ENCODE measurements around the gene KRTAP10-3. TPM values are rescaled to one million over a fixed set of nuclear protein-coding genes. Genes with fewer than 3 reads are reported as not detected.

Gene KRTAP10-3
- polyA plus RNA-seq, 2 of the 4 experiments (the other 2 are of a cell fraction), result not detected

DNA sequence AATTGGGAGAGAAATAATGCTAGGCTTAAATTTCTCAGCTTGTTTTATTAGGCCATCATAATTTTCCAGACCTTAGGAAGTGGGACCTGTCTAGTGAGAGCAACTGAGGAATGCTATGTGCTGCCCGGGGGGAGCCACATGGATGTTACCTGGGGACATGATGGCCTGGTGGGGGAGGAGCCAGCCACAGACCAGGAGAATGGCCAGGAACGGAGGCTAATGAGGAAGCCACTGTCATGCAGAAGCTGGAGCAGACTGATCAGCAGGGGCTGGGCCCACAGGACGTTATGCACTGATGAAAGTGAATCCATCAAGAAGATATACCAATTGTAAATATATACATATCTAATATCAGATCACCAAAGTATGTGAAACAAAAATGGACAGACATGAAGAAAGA lies 14.0 kb downstream of the KRTAP10-3 start:
- H3K4me1 ChIP-seq, result no peaks in the 10 kb centered on the region
- H3K27ac ChIP-seq, result no peak overlapping the region
- DNase-seq (ENCODE audit: low read depth in 1 of 2, low spot score in 1 of 2) (no peak), ATAC-seq (no peak), FAIRE-seq (no peak)
- TF ChIP-seq KDM5A (IDR thresholded peaks at IDR 0.05) (no peak), NR3C1 (IDR thresholded peaks at IDR 0.05) (no peak), CBX2 (IDR thresholded peaks at IDR 0.05; ENCODE audit: borderline replicate concordance, low read depth) (no peak), ZSCAN20 (CRISPR knock-in tag; IDR thresholded peaks at IDR 0.05) (no peak), EHF (CRISPR knock-in tag; IDR thresholded peaks at IDR 0.05) (no peak), TFCP2L1 (CRISPR knock-in tag; IDR thresholded peaks at IDR 0.05) (no peak), CEBPB (IDR thresholded peaks at IDR 0.05) (no peak), JUN (IDR thresholded peaks at IDR 0.05) (no peak), FOXS1 (CRISPR knock-in tag; IDR thresholded peaks at IDR 0.05) (no peak)
- TF ChIP-seq, protein P1, sequence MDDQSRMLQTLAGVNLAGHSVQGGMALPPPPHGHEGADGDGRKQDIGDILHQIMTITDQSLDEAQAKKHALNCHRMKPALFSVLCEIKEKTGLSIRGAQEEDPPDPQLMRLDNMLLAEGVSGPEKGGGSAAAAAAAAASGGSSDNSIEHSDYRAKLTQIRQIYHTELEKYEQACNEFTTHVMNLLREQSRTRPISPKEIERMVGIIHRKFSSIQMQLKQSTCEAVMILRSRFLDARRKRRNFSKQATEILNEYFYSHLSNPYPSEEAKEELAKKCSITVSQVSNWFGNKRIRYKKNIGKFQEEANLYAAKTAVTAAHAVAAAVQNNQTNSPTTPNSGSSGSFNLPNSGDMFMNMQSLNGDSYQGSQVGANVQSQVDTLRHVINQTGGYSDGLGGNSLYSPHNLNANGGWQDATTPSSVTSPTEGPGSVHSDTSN (IDR thresholded peaks at IDR 0.05), result no peak
- TF ChIP-seq, protein P2, sequence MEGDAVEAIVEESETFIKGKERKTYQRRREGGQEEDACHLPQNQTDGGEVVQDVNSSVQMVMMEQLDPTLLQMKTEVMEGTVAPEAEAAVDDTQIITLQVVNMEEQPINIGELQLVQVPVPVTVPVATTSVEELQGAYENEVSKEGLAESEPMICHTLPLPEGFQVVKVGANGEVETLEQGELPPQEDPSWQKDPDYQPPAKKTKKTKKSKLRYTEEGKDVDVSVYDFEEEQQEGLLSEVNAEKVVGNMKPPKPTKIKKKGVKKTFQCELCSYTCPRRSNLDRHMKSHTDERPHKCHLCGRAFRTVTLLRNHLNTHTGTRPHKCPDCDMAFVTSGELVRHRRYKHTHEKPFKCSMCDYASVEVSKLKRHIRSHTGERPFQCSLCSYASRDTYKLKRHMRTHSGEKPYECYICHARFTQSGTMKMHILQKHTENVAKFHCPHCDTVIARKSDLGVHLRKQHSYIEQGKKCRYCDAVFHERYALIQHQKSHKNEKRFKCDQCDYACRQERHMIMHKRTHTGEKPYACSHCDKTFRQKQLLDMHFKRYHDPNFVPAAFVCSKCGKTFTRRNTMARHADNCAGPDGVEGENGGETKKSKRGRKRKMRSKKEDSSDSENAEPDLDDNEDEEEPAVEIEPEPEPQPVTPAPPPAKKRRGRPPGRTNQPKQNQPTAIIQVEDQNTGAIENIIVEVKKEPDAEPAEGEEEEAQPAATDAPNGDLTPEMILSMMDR (IDR thresholded peaks at IDR 0.05), result no peak
- TF ChIP-seq, protein P3, sequence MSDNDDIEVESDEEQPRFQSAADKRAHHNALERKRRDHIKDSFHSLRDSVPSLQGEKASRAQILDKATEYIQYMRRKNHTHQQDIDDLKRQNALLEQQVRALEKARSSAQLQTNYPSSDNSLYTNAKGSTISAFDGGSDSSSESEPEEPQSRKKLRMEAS (IDR thresholded peaks at IDR 0.05), result no peak
- TF ChIP-seq, protein P4, sequence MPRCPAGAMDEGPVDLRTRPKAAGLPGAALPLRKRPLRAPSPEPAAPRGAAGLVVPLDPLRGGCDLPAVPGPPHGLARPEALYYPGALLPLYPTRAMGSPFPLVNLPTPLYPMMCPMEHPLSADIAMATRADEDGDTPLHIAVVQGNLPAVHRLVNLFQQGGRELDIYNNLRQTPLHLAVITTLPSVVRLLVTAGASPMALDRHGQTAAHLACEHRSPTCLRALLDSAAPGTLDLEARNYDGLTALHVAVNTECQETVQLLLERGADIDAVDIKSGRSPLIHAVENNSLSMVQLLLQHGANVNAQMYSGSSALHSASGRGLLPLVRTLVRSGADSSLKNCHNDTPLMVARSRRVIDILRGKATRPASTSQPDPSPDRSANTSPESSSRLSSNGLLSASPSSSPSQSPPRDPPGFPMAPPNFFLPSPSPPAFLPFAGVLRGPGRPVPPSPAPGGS (IDR thresholded peaks at IDR 0.05), result no peak
- TF ChIP-seq, protein P5, sequence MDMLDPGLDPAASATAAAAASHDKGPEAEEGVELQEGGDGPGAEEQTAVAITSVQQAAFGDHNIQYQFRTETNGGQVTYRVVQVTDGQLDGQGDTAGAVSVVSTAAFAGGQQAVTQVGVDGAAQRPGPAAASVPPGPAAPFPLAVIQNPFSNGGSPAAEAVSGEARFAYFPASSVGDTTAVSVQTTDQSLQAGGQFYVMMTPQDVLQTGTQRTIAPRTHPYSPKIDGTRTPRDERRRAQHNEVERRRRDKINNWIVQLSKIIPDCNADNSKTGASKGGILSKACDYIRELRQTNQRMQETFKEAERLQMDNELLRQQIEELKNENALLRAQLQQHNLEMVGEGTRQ (IDR thresholded peaks at IDR 0.05), result no peak
- no peak overlapping the region for H3K4me3 ChIP-seq
- WGBS (ENCODE audit: missing lambda C conversion rate), result 5% methylated on average over 3 of the region's 3 CpGs
- no peak overlapping the region for H3K4me2 ChIP-seq
- CTCF ChIA-PET, result no interaction called here
- POLR2A ChIA-PET, result no interaction called here
- H3K9me3 ChIP-seq, result peaks cover 22% of the 10 kb centered on the region

GRCh38 chr21:44542716-44543115 lies 15.9 kb downstream of the KRTAP10-3 start:
- Histone ChIP-seq H3K4me1 (no peaks in the 10 kb centered on the region), H3K4me2 (no peak overlapping the region), H3K4me3 (no peak overlapping the region), H3K27ac (no peak overlapping the region), H3K9me3 (peaks cover 22% of the 10 kb centered on the region)
- ATAC-seq (no peak), DNase-seq (ENCODE audit: low read depth in 1 of 2, low spot score in 1 of 2) (no peak), FAIRE-seq (no peak)
- TF ChIP-seq, protein P5 (IDR thresholded peaks at IDR 0.05), result no peak
- TF ChIP-seq KDM5A (IDR thresholded peaks at IDR 0.05), result no peak
- no peak for TF ChIP-seq RFX5 (IDR thresholded peaks at IDR 0.05)
- TF ChIP-seq JUN (IDR thresholded peaks at IDR 0.05), result no peak
- no peak for TF ChIP-seq CBX8 (IDR thresholded peaks at IDR 0.05)
- TF ChIP-seq MAFK (IDR thresholded peaks at IDR 0.05; ENCODE audit: partially characterized antibody), result no peak
- WGBS (ENCODE audit: missing lambda C conversion rate), result 0% methylated on average over 1 of the region's 1 CpG
- CTCF ChIA-PET, result no interaction called here
- POLR2A ChIA-PET, result no interaction called here

GRCh38 chr21:44540741-44541288 lies 17.8 kb downstream of the KRTAP10-3 start:
- 53% methylated on average over 11 of the region's 11 CpGs for WGBS (ENCODE audit: missing lambda C conversion rate)
- H3K4me1 ChIP-seq, result no peaks in the 10 kb centered on the region
- ChIA-PET POLR2A (interaction anchor here (0.6 kb wide), 1 partner anchor 85 kb away, joined by 3 read pairs; the partner anchor contains the start of gene LRRC3), CTCF (no interaction called here)
- no peak for TF ChIP-seq SMC3 (IDR thresholded peaks at IDR 0.05)
- TF ChIP-seq HOXB13 (CRISPR knock-in tag; IDR thresholded peaks at IDR 0.05; ENCODE audit: low read depth), result no peak
- no peak for DNase-seq (ENCODE audit: low read depth in 1 of 2, low spot score in 1 of 2)
- no peak overlapping the region for H3K27ac ChIP-seq
- peaks cover 15% of the 10 kb centered on the region; the same call in 2 of the 3 replicates for H3K9me3 ChIP-seq
- no peak overlapping the region for H3K4me3 ChIP-seq
- H3K4me2 ChIP-seq, result no peak overlapping the region
- FAIRE-seq, result no peak
- no peak for ATAC-seq

Measured in A549 (cell line).